Measurements from ENCODE around the gene CACHD1. TPM values are rescaled to one million over a fixed set of nuclear protein-coding genes. Genes with fewer than 3 reads are reported as not detected.

CACHD1 gene
- total and polyA plus RNA-seq, 2 of the 8 experiments (the other 6 are each of a cell fraction or from before 2014, with no cell fraction given), result 22.2 to 42.5 TPM

GRCh38 chr1:64492424-64492823 is 22.5 kb downstream of the CACHD1 start:
- Histone ChIP-seq H3K14ac (ENCODE audit: insufficient read length) (no peak overlapping the region), H3K79me1 (ENCODE audit: low read depth, low read length) (0 out of 2 replicates have a peak, but pooled peaks cover 3% of the 10 kb centered on the region), H4K20me1 (replicated peaks in 1 of 2; ENCODE audit: control insufficient read depth in 1 of 2, insufficient read depth in 2 of 2, low read length in 2 of 2) (peaks cover 0 to 2% of the 10 kb centered on the region in 2 experiments), H2BK5ac (ENCODE audit: low read depth, low read length) (no peak overlapping the region), H4K5ac (ENCODE audit: insufficient read length, low read depth, low read length) (no peak overlapping the region), H2BK20ac (ENCODE audit: low read length) (peak overlapping the region; percentile 2; the same call in 1 of the 2 replicates), H3K9me3 (ENCODE audit: insufficient read depth in 2 of 2, low read depth in 1 of 2, low read length in 1 of 2) (no peaks in the 10 kb centered on the region), H4K91ac (replicated peaks; ENCODE audit: insufficient read length, low read length) (no peak overlapping the region), H3K4ac (replicated peaks; ENCODE audit: insufficient read length, low read depth, low read length) (no peak overlapping the region), H2BK120ac (replicated peaks; ENCODE audit: low read depth, low read length) (no peak overlapping the region), H3K23me2 (ENCODE audit: low read depth, low read length) (peaks cover 2% of the 10 kb centered on the region; the same call in 1 of the 2 replicates), H2BK15ac (ENCODE audit: low read length) (no peak overlapping the region), H3K56ac (replicated peaks; ENCODE audit: insufficient read length, low read depth, low read length) (no peak overlapping the region), H3K4me1 (replicated peaks in 1 of 4; ENCODE audit: control insufficient read depth in 3 of 4, insufficient read depth in 4 of 4, low read length in 3 of 4) (peaks cover 10 to 58% (median 30%) of the 10 kb centered on the region in 4 experiments), H4K8ac (ENCODE audit: extremely low read depth, insufficient read depth, low read length) (no peak overlapping the region), H3K9ac (replicated peaks in 1 of 4; ENCODE audit: extremely low read depth in 1 of 4, low read depth in 3 of 4, low read length in 3 of 4) (no peak overlapping the region), H3K27me3 (replicated peaks in 1 of 4; ENCODE audit: control insufficient read depth in 3 of 4, extremely low read depth in 1 of 4, insufficient read depth in 3 of 4, low read length in 3 of 4) (no peaks in the 10 kb centered on the region), H3K18ac (ENCODE audit: extremely low read depth, low read length) (no peak overlapping the region; the same call in 1 of the 2 replicates), H3K27ac (ENCODE audit: low read depth, low read length) (no peak overlapping the region), H3K4me2 (ENCODE audit: insufficient read depth in 1 of 2, low read depth in 2 of 2, low read length in 2 of 2) (no peak overlapping the region), H2BK12ac (ENCODE audit: low read depth, low read length) (no peak overlapping the region), H2AFZ (ENCODE audit: low read length) (no peak overlapping the region), H3K23ac (ENCODE audit: insufficient read length) (no peak overlapping the region), H3K79me2 (ENCODE audit: control insufficient read depth in 1 of 2, insufficient read depth in 2 of 2, low read length in 2 of 2) (peaks cover 16 to 78% of the 10 kb centered on the region in 2 experiments), H2AK5ac (ENCODE audit: low read depth, low read length) (no peak overlapping the region), H3K4me3 (ENCODE audit: extremely low read depth in 1 of 4, insufficient read depth in 2 of 4, low read depth in 3 of 4, low read length in 4 of 4) (no peak overlapping the region), H3K36me3 (ENCODE audit: control insufficient read depth in 2 of 4, insufficient read depth in 4 of 4, low read length in 3 of 4) (no peaks in the 10 kb centered on the region)
- peak; percentile 7 for FAIRE-seq
- WGBS, 2 experiments (ENCODE audit: extremely low coverage in 1 of 2, insufficient coverage in 1 of 2, insufficient read length in 1 of 2, insufficient replicate concordance in 2 of 2, low coverage in 1 of 2, low lambda C conversion rate in 2 of 2, missing lambda C conversion rate in 1 of 2), result 91% methylated on average over 8 of the region's 8 CpGs; no CpG with 5 or more reads in 1 of the 2 experiments
- no peak for DNase-seq (ENCODE audit: low read depth in 1 of 2, low spot score in 2 of 2)
- ChIA-PET CTCF (ENCODE audit: partially characterized antibody) (interaction anchor here (0.8 to 3.3 kb wide), 6 partner anchors 14 to 171 kb away, joined by 3 to 14 read pairs (median 7); no protein-coding TSS in a partner anchor), POLR2A (ENCODE audit: partially characterized antibody) (interaction anchor here (0.8 to 3.1 kb wide), 4 partner anchors 9 to 21 kb away, joined by 3 to 14 read pairs (median 7); no protein-coding TSS in a partner anchor)
- TF ChIP-seq CTBP2 (IDR thresholded peaks at IDR 0.05; ENCODE audit: borderline replicate concordance, insufficient read depth, insufficient read length, low read length) (no peak), CBX5 (IDR thresholded peaks at IDR 0.05; ENCODE audit: low read depth, low read length) (no peak), KDM4A (IDR thresholded peaks at IDR 0.05; ENCODE audit: low read depth, low read length, severe bottlenecking) (no peak), TAF1 (IDR thresholded peaks at IDR 0.05; ENCODE audit: low read depth, low read length) (no peak), TEAD4 (IDR thresholded peaks at IDR 0.05; ENCODE audit: low read depth, low read length) (no peak), GABPA (IDR thresholded peaks at IDR 0.05; ENCODE audit: borderline replicate concordance, insufficient read depth, low read length) (no peak)

All from H1 (cell line).